ENCODE measurements around the gene KLHL14.

KLHL14 gene

GRCh38 chr18:32749809-32750208, 23.0 kb downstream of the KLHL14 start:
- no CpG with 5 or more reads among the region's 4 CpGs for WGBS (ENCODE audit: extremely low coverage, insufficient coverage, insufficient read length)
- Histone ChIP-seq H3K27ac (ENCODE audit: low read depth, low read length) (no peak overlapping the region), H3K23ac (ENCODE audit: low read length) (no peak overlapping the region), H4K91ac (ENCODE audit: low read depth, low read length) (no peak overlapping the region), H4K12ac (ENCODE audit: low read depth, low read length) (no peak overlapping the region), H3K4me3 (ENCODE audit: low read depth, low read length) (no peak overlapping the region), H3K4ac (ENCODE audit: low read depth, low read length) (no peak overlapping the region), H3K9ac (ENCODE audit: low read length) (no peak overlapping the region), H3K27me3 (ENCODE audit: insufficient read depth, low read length) (no peaks in the 10 kb centered on the region), H3K14ac (ENCODE audit: low read length) (no peak overlapping the region), H3K4me2 (ENCODE audit: low read length) (no peak overlapping the region), H3K36me3 (ENCODE audit: control insufficient read depth in 1 of 2, insufficient read depth in 2 of 2, low read length in 2 of 2) (no peaks in the 10 kb centered on the region), H4K8ac (ENCODE audit: low read depth, low read length) (no peak overlapping the region), H3K18ac (ENCODE audit: low read length) (no peak overlapping the region), H2AK5ac (ENCODE audit: low read length) (no peak overlapping the region), H2BK12ac (ENCODE audit: low read length) (no peak overlapping the region), H3K79me2 (ENCODE audit: control insufficient read depth, insufficient read depth, low read length, poor library complexity) (no peaks in the 10 kb centered on the region), H3K4me1 (ENCODE audit: control insufficient read depth in 1 of 2, insufficient read depth in 2 of 2, low read length in 2 of 2) (no peaks in the 10 kb centered on the region), H2BK5ac (ENCODE audit: low read depth, low read length, poor library complexity) (no peak overlapping the region), H3K79me1 (ENCODE audit: low read length) (no peaks in the 10 kb centered on the region), H2AFZ (ENCODE audit: insufficient read depth, low read length, poor library complexity) (no peak overlapping the region), H2BK120ac (ENCODE audit: insufficient read depth, low read length, poor library complexity) (no peak overlapping the region), H3K9me3 (ENCODE audit: insufficient read depth, low read depth, low read length) (no peaks in the 10 kb centered on the region)
- no peak for DNase-seq

GRCh38 chr18:32742579-32742978, 30.2 kb downstream of the KLHL14 start:
- WGBS (ENCODE audit: extremely low coverage, insufficient coverage, insufficient read length): no CpG with 5 or more reads among the region's 5 CpGs
- H2AK5ac ChIP-seq (ENCODE audit: low read length): no peak overlapping the region
- H3K27ac ChIP-seq (ENCODE audit: low read depth, low read length): no peak overlapping the region
- H3K9me3 ChIP-seq (ENCODE audit: insufficient read depth, low read depth, low read length): no peaks in the 10 kb centered on the region
- H2BK120ac ChIP-seq (ENCODE audit: insufficient read depth, low read length, poor library complexity): no peak overlapping the region
- H3K36me3 ChIP-seq (ENCODE audit: control insufficient read depth in 1 of 2, insufficient read depth in 2 of 2, low read length in 2 of 2): no peaks in the 10 kb centered on the region
- H2BK12ac ChIP-seq (ENCODE audit: low read length): no peak overlapping the region
- no peak overlapping the region for H3K4ac ChIP-seq (ENCODE audit: low read depth, low read length)
- H3K4me3 ChIP-seq (ENCODE audit: low read depth, low read length): no peak overlapping the region
- no peak overlapping the region for H4K12ac ChIP-seq (ENCODE audit: low read depth, low read length)
- no peak overlapping the region for H3K23ac ChIP-seq (ENCODE audit: low read length)
- no peak overlapping the region for H3K9ac ChIP-seq (ENCODE audit: low read length)
- no peak overlapping the region for H2AFZ ChIP-seq (ENCODE audit: insufficient read depth, low read length, poor library complexity)
- H3K4me1 ChIP-seq (ENCODE audit: control insufficient read depth in 1 of 2, insufficient read depth in 2 of 2, low read length in 2 of 2): no peaks in the 10 kb centered on the region
- no peaks in the 10 kb centered on the region for H3K27me3 ChIP-seq (ENCODE audit: insufficient read depth, low read length)
- DNase-seq: no peak
- H4K91ac ChIP-seq (ENCODE audit: low read depth, low read length): no peak overlapping the region
- H3K18ac ChIP-seq (ENCODE audit: low read length): no peak overlapping the region
- H4K8ac ChIP-seq (ENCODE audit: low read depth, low read length): no peak overlapping the region
- no peaks in the 10 kb centered on the region for H3K79me1 ChIP-seq (ENCODE audit: low read length)
- H3K4me2 ChIP-seq (ENCODE audit: low read length): no peak overlapping the region
- no peak overlapping the region for H2BK5ac ChIP-seq (ENCODE audit: low read depth, low read length, poor library complexity)
- H3K79me2 ChIP-seq (ENCODE audit: control insufficient read depth, insufficient read depth, low read length, poor library complexity): no peaks in the 10 kb centered on the region
- no peak overlapping the region for H3K14ac ChIP-seq (ENCODE audit: low read length)

- no peak overlapping the region for H3K23ac ChIP-seq (ENCODE audit: low read length)
Measured at GRCh38 chr18:32735781-32736180, 37.0 kb downstream of the KLHL14 start.

GRCh38 chr18:32734442-32734841, 38.4 kb downstream of the KLHL14 start:
- Histone ChIP-seq H2AK5ac (ENCODE audit: low read length) (no peak overlapping the region), H4K91ac (ENCODE audit: low read depth, low read length) (no peak overlapping the region), H2BK12ac (ENCODE audit: low read length) (no peak overlapping the region), H4K8ac (ENCODE audit: low read depth, low read length) (no peak overlapping the region), H3K18ac (ENCODE audit: low read length) (no peak overlapping the region), H4K12ac (ENCODE audit: low read depth, low read length) (no peak overlapping the region), H2BK120ac (ENCODE audit: insufficient read depth, low read length, poor library complexity) (no peak overlapping the region), H3K4me3 (ENCODE audit: low read depth, low read length) (no peak overlapping the region), H3K79me2 (ENCODE audit: control insufficient read depth, insufficient read depth, low read length, poor library complexity) (no peaks in the 10 kb centered on the region), H3K23ac (ENCODE audit: low read length) (no peak overlapping the region), H3K4me2 (ENCODE audit: low read length) (no peak overlapping the region), H3K4me1 (ENCODE audit: control insufficient read depth in 1 of 2, insufficient read depth in 2 of 2, low read length in 2 of 2) (no peaks in the 10 kb centered on the region), H3K9me3 (ENCODE audit: insufficient read depth, low read depth, low read length) (no peaks in the 10 kb centered on the region), H3K27me3 (ENCODE audit: insufficient read depth, low read length) (no peaks in the 10 kb centered on the region), H3K27ac (ENCODE audit: low read depth, low read length) (no peak overlapping the region), H3K9ac (ENCODE audit: low read length) (no peak overlapping the region), H2BK5ac (ENCODE audit: low read depth, low read length, poor library complexity) (no peak overlapping the region), H3K4ac (ENCODE audit: low read depth, low read length) (no peak overlapping the region), H3K36me3 (ENCODE audit: control insufficient read depth in 1 of 2, insufficient read depth in 2 of 2, low read length in 2 of 2) (no peaks in the 10 kb centered on the region), H2AFZ (ENCODE audit: insufficient read depth, low read length, poor library complexity) (no peak overlapping the region), H3K79me1 (ENCODE audit: low read length) (no peaks in the 10 kb centered on the region), H3K14ac (ENCODE audit: low read length) (no peak overlapping the region)
- WGBS (ENCODE audit: extremely low coverage, insufficient coverage, insufficient read length): no CpG with 5 or more reads among the region's 2 CpGs
- no peak for DNase-seq

More at GRCh38 chr18:32735781-32736180, 37.0 kb downstream of the KLHL14 start:
- Histone ChIP-seq H3K4ac (ENCODE audit: low read depth, low read length) (no peak overlapping the region), H3K79me2 (ENCODE audit: control insufficient read depth, insufficient read depth, low read length, poor library complexity) (no peaks in the 10 kb centered on the region), H4K12ac (ENCODE audit: low read depth, low read length) (no peak overlapping the region), H3K27me3 (ENCODE audit: insufficient read depth, low read length) (no peaks in the 10 kb centered on the region), H2BK12ac (ENCODE audit: low read length) (no peak overlapping the region), H3K18ac (ENCODE audit: low read length) (no peak overlapping the region), H4K91ac (ENCODE audit: low read depth, low read length) (no peak overlapping the region), H3K4me3 (ENCODE audit: low read depth, low read length) (no peak overlapping the region), H3K9me3 (ENCODE audit: insufficient read depth, low read depth, low read length) (no peaks in the 10 kb centered on the region), H4K8ac (ENCODE audit: low read depth, low read length) (no peak overlapping the region), H3K36me3 (ENCODE audit: control insufficient read depth in 1 of 2, insufficient read depth in 2 of 2, low read length in 2 of 2) (no peaks in the 10 kb centered on the region), H3K79me1 (ENCODE audit: low read length) (no peaks in the 10 kb centered on the region), H2AK5ac (ENCODE audit: low read length) (no peak overlapping the region), H3K4me2 (ENCODE audit: low read length) (no peak overlapping the region), H3K27ac (ENCODE audit: low read depth, low read length) (no peak overlapping the region), H3K14ac (ENCODE audit: low read length) (no peak overlapping the region), H2AFZ (ENCODE audit: insufficient read depth, low read length, poor library complexity) (no peak overlapping the region), H2BK5ac (ENCODE audit: low read depth, low read length, poor library complexity) (no peak overlapping the region), H3K9ac (ENCODE audit: low read length) (no peak overlapping the region), H3K4me1 (ENCODE audit: control insufficient read depth in 1 of 2, insufficient read depth in 2 of 2, low read length in 2 of 2) (no peaks in the 10 kb centered on the region), H2BK120ac (ENCODE audit: insufficient read depth, low read length, poor library complexity) (no peak overlapping the region)
- DNase-seq: peak in 1 of 2 donors; percentile 33
- no CpG with 5 or more reads among the region's 2 CpGs for WGBS (ENCODE audit: extremely low coverage, insufficient coverage, insufficient read length)
